Dermis microvascular lymphatic vessel endothelial cell (primary cell): ENCODE measurements around the gene XRCC1. TPM values are rescaled to one million over a fixed set of nuclear protein-coding genes. Genes with fewer than 3 reads are reported as not detected.
A peak's percentile ranks its signal among the peaks of the same experiment; 100 is the strongest.
"Not testable (repeated sequence)": the region's sequence is repeated elsewhere in the genome, so short reads cannot be mapped to it uniquely, and the experiment has no call there.

ENCODE experiments used
- DNase-seq, 2 donors: peaks; one replicate each; pipeline versions ENCODE4 v3.0.0 to v3.0.0-alpha.2; 2010; ENCODE audit warnings: low read depth in 2 of 2
- total RNA-seq: library from RNA; depleted of rRNA; stranded (reverse); fragments of >200 nt; gene quantifications from 2 replicates; pipeline ENCODE4 v1.2.1, GENCODE V29; 2014

Gene XRCC1
- total RNA-seq = 13.6 and 17.1 TPM in 2 replicates

GRCh38 chr19:43575156-43575950 lies at the start of gene XRCC1, which contains the start of gene PINLYP:
Gene XRCC1 (minus strand): TSS chr19:43575527. CDS start chr19:43575458, 69 bp downstream.
Gene PINLYP (plus strand): TSS chr19:43575801. CDS start chr19:43577192, 1,391 bp downstream.
- DNase-seq = peak; percentile 97 to 99

- DNase-seq = peak in 1 of 2 donors; percentile 25
Observed at GRCh38 chr19:43624933-43625332, 49.6 kb upstream of the XRCC1 start.

- no peak for DNase-seq
Observed at GRCh38 chr19:43623889-43624670, 48.8 kb upstream of the XRCC1 start.

- no peak for DNase-seq
Observed at GRCh38 chr19:43622956-43623355, 47.6 kb upstream of the XRCC1 start.

GRCh38 chr19:43622070-43622469 lies 46.7 kb upstream of the XRCC1 start:
- no peak for DNase-seq

- no peak for DNase-seq
Observed at GRCh38 chr19:43620061-43621001, 45.0 kb upstream of the XRCC1 start.

- peak; percentile 79 to 94 for DNase-seq
Observed at GRCh38 chr19:43619262-43620060, 44.1 kb upstream of the XRCC1 start, which contains the start of gene ZNF428. Gene ZNF428 (minus strand): TSS chr19:43619629. CDS start chr19:43614304, 5,325 bp downstream.

- DNase-seq = peak; percentile 30 to 55
Observed at GRCh38 chr19:43618921-43619261, 43.6 kb upstream of the XRCC1 start.

- DNase-seq = no peak
Observed at GRCh38 chr19:43616954-43617353, 41.6 kb upstream of the XRCC1 start.

GRCh38 chr19:43616306-43616705 lies 41.0 kb upstream of the XRCC1 start:
- no peak for DNase-seq

GRCh38 chr19:43612374-43612773 lies 37.0 kb upstream of the XRCC1 start:
- no peak for DNase-seq

GRCh38 chr19:43611788-43612187 lies 36.5 kb upstream of the XRCC1 start, which contains the start of gene SRRM5:
Gene SRRM5 (plus strand): TSS chr19:43612088. CDS start chr19:43612122, 34 bp downstream.
- DNase-seq = no peak

GRCh38 chr19:43610493-43610892 lies 35.2 kb upstream of the XRCC1 start:
- DNase-seq = no peak

- DNase-seq = no peak
Observed at GRCh38 chr19:43609872-43610271, 34.5 kb upstream of the XRCC1 start.

GRCh38 chr19:43607238-43608205 lies 32.2 kb upstream of the XRCC1 start:
- DNase-seq = no peak

- no peak for DNase-seq
Observed at GRCh38 chr19:43606569-43607229, 31.4 kb upstream of the XRCC1 start.

GRCh38 chr19:43605875-43606568 lies 30.7 kb upstream of the XRCC1 start:
- no peak for DNase-seq

GRCh38 chr19:43600326-43600725 lies 25.0 kb upstream of the XRCC1 start:
- not testable (repeated sequence) for DNase-seq
